Measurements from ENCODE around the gene ZNF143. TPM values are rescaled to one million over a fixed set of nuclear protein-coding genes. Genes with fewer than 3 reads are reported as not detected.

Gene ZNF143
- total RNA-seq, 1 donor from 2014 or later = 28.2 TPM

- Mint-ChIP-seq H3K9me3 (ENCODE audit: unreplicated experiment) (no peaks in the 10 kb centered on the region), H3K4me3 (ENCODE audit: unreplicated experiment) (peak overlapping the region; percentile 84), H3K27ac (ENCODE audit: unreplicated experiment) (peak overlapping the region; percentile 70), H3K4me1 (ENCODE audit: low read depth, unreplicated experiment) (no peaks in the 10 kb centered on the region), H3K27me3 (ENCODE audit: unreplicated experiment) (peaks cover 8% of the 10 kb centered on the region), H3K36me3 (ENCODE audit: unreplicated experiment) (no peaks in the 10 kb centered on the region)
- TF ChIP-seq, protein P1, sequence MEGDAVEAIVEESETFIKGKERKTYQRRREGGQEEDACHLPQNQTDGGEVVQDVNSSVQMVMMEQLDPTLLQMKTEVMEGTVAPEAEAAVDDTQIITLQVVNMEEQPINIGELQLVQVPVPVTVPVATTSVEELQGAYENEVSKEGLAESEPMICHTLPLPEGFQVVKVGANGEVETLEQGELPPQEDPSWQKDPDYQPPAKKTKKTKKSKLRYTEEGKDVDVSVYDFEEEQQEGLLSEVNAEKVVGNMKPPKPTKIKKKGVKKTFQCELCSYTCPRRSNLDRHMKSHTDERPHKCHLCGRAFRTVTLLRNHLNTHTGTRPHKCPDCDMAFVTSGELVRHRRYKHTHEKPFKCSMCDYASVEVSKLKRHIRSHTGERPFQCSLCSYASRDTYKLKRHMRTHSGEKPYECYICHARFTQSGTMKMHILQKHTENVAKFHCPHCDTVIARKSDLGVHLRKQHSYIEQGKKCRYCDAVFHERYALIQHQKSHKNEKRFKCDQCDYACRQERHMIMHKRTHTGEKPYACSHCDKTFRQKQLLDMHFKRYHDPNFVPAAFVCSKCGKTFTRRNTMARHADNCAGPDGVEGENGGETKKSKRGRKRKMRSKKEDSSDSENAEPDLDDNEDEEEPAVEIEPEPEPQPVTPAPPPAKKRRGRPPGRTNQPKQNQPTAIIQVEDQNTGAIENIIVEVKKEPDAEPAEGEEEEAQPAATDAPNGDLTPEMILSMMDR (IDR thresholded peaks at IDR 0.05; ENCODE audit: partially characterized antibody, unreplicated experiment) = no peak
- DNase-seq = peak; percentile 38
These were observed 113.9 kb downstream of the ZNF143 start for GRCh38 chr11:9574622-9575259.

- H3K27me3 Mint-ChIP-seq (ENCODE audit: unreplicated experiment) = peaks cover 8% of the 10 kb centered on the region
- DNase-seq = peak; percentile 37
- no peaks in the 10 kb centered on the region for H3K4me1 Mint-ChIP-seq (ENCODE audit: low read depth, unreplicated experiment)
- peak overlapping the region; percentile 84 for H3K4me3 Mint-ChIP-seq (ENCODE audit: unreplicated experiment)
- TF ChIP-seq, protein P1 (IDR thresholded peaks at IDR 0.05; ENCODE audit: partially characterized antibody, unreplicated experiment) = no peak
- H3K27ac Mint-ChIP-seq (ENCODE audit: unreplicated experiment) = peak overlapping the region; percentile 70
- no peaks in the 10 kb centered on the region for H3K9me3 Mint-ChIP-seq (ENCODE audit: unreplicated experiment)
- H3K36me3 Mint-ChIP-seq (ENCODE audit: unreplicated experiment) = no peaks in the 10 kb centered on the region
These were observed 114.7 kb downstream of the ZNF143 start for GRCh38 chr11:9575260-9576240.

GRCh38 chr11:9576701-9577381 is 116.0 kb downstream of the ZNF143 start:
- no peak overlapping the region for H3K27ac Mint-ChIP-seq (ENCODE audit: unreplicated experiment)

GRCh38 chr11:9577556-9577955 is 116.7 kb downstream of the ZNF143 start:
- no peak overlapping the region for H3K4me3 Mint-ChIP-seq (ENCODE audit: unreplicated experiment)
- no peak for DNase-seq
- no peaks in the 10 kb centered on the region for H3K4me1 Mint-ChIP-seq (ENCODE audit: low read depth, unreplicated experiment)
- no peaks in the 10 kb centered on the region for H3K36me3 Mint-ChIP-seq (ENCODE audit: unreplicated experiment)
- H3K27ac Mint-ChIP-seq (ENCODE audit: unreplicated experiment) = no peak overlapping the region
- no peaks in the 10 kb centered on the region for H3K9me3 Mint-ChIP-seq (ENCODE audit: unreplicated experiment)
- peaks cover 4% of the 10 kb centered on the region for H3K27me3 Mint-ChIP-seq (ENCODE audit: unreplicated experiment)
- TF ChIP-seq, protein P1 (IDR thresholded peaks at IDR 0.05; ENCODE audit: partially characterized antibody, unreplicated experiment) = no peak

More at GRCh38 chr11:9576701-9577381, 116.0 kb downstream of the ZNF143 start:
- Mint-ChIP-seq H3K9me3 (ENCODE audit: unreplicated experiment) (no peaks in the 10 kb centered on the region), H3K4me1 (ENCODE audit: low read depth, unreplicated experiment) (no peaks in the 10 kb centered on the region), H3K36me3 (ENCODE audit: unreplicated experiment) (no peaks in the 10 kb centered on the region), H3K27me3 (ENCODE audit: unreplicated experiment) (peaks cover 8% of the 10 kb centered on the region), H3K4me3 (ENCODE audit: unreplicated experiment) (peak overlapping the region; percentile 52)
- no peak for DNase-seq
- TF ChIP-seq, protein P1 (IDR thresholded peaks at IDR 0.05; ENCODE audit: partially characterized antibody, unreplicated experiment) = no peak

Other genes with a start within 250 kb of the ZNF143 start
- 155 TPM for gene DENND5A, start 195.7 kb upstream of the ZNF143 start, total RNA-seq (ENCODE audit: unreplicated experiment)
- gene TMEM41B, start 146.4 kb upstream of the ZNF143 start, total RNA-seq (ENCODE audit: unreplicated experiment) = 43.6 TPM
- gene IPO7, start 76.4 kb upstream of the ZNF143 start, total RNA-seq (ENCODE audit: unreplicated experiment) = 72.9 TPM
- gene WEE1, start 112.7 kb downstream of the ZNF143 start, total RNA-seq (ENCODE audit: unreplicated experiment) = 10.2 TPM
- gene SWAP70, start 203.1 kb downstream of the ZNF143 start, total RNA-seq (ENCODE audit: unreplicated experiment) = 8.7 TPM